GM18508 (cell line): ENCODE results near the gene KRIT1.
"Not testable (repeated sequence)": the region's sequence is repeated elsewhere in the genome, so short reads cannot be mapped to it uniquely, and the experiment has no call there.

Experiments
- ATAC-seq: cut with Tn5 transposase; IDR thresholded peaks from one replicate; pipeline ENCODE4 v1.9.1; 2021; ENCODE audit warnings: moderate number of reproducible peaks; ENCODE audit not compliant: insufficient read depth, unreplicated experiment

Gene KRIT1

GRCh38 chr7:92251181-92251580 is 5.5 kb upstream of the KRIT1 start:
- ATAC-seq, result no peak

GRCh38 chr7:92250603-92251002 is 4.9 kb upstream of the KRIT1 start:
- no peak for ATAC-seq

DNA sequence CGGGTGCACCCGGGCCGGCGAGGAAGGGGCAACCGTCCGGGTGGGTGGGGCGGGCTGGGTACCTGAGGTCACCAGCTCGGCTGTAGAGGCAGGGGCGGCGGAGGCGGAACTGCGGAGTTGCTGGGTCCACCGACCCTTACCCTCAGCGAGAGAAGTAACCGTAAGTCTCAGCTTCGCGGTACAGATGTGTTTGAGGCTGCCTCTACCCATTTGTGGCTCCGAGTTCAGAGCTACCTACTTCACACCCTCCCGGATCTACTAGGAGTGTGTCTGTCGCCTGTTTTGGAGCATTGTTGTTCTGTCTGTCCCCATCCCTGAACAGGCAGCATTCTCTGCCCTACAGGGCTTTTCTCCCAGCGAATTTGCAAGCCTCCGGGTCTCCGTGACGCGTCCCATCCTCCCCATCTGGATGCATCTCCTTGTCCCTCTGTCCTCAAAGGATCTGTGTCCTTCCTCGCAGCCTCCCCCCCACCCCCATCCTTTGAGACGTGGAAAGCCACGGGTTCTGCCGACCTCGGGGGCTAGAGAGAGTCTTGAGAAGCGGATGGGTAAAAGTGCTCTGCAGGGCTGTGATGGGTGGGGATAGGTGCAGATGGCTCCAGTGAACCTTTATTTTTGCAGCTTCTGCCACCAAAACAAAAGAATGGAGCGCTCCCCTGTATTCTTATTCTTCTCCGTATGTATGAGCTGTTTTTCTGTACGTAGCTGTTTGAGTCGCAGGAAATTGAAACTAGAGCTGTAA is 817 bp upstream of the KRIT1 start:
- peak; percentile 16 for ATAC-seq

- no peak for ATAC-seq
Observed at GRCh38 chr7:92244808-92245486, 767 bp downstream of the KRIT1 start.

DNA sequence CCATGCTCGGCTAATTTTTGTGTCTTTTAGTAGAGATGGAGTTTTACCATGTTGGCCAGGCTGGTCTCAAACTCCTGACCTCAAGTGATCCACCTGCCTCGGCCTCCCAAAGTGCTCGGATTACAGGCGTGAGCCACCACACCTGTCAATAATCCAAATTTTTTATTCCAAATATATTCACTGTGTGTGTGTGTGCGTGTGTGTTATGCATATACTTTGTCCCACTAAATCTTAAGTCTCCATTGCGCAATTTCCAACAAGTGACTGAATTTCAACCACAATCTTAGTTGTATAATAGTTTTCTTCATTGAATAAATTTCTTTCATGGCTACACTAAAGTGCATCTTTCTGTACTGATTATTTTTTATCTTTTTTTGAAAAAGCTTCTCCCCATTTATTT is 2.7 kb downstream of the KRIT1 start:
- ATAC-seq, result no peak

- no peak for ATAC-seq
Observed at GRCh38 chr7:92230547-92230946, 15.2 kb downstream of the KRIT1 start.

GRCh38 chr7:92228742-92229141 is 17.0 kb downstream of the KRIT1 start:
- ATAC-seq, result no peak

DNA sequence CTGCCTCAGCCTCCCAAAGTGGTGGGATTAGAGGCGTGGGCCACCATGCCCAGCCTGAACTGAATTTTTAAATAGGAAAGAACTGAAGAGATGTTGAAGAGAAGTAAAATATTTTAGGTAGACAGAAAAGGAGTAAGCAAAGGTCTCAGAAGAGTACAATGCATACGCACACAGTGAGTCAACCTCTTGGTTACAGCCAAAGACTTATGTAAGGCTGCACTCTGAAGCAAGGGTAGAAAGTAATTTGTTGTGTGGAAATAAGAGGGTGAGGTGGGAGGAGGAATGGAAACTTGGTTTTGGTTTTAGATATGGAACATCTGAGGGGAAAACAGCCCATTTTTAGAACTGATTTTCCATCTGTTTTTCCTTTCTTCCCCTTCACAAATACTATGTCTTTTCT is 17.6 kb downstream of the KRIT1 start:
- ATAC-seq, result no peak

DNA sequence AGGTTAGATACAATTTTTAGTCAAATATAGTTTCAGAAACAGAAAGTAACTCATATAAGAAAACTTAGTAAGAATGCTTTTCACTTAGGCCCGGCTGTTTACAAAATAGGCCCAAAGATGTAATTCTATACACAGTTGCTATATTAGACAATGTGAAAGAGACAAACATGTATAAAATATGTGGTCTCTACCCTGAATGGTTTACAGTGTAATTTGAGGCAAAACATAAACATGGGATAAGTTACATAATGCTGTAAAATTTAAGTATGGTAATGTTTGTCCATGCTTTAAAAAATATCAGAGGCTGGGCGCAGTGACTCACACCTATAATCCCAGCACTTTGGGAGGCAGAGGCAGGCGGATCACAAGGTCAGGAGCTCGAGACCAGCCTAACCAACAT is 18.7 kb downstream of the KRIT1 start:
- ATAC-seq, result no peak

DNA sequence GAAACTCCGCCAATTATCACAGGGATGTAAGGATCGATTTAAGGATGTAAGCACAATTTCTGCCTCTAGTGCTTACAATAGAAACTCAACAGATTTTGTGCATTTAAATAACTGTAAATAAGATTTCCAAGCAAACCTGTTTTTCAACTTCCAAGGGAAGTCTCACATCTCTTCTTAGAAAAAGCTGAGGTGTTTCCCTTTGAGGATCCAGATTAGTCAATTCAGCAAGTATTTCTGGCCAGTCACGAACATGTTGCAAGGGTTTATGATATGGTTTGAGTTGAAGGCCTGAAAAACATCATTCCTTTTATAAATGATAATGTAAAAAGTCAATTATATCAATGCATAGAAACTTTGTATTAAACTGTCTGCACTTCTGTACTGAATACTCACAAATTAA is 23.9 kb downstream of the KRIT1 start:
- no peak for ATAC-seq

GRCh38 chr7:92206672-92207071 is 39.0 kb downstream of the KRIT1 start:
- ATAC-seq, result no peak

- no peak for ATAC-seq
Observed at GRCh38 chr7:92205987-92206386, 39.7 kb downstream of the KRIT1 start.

DNA sequence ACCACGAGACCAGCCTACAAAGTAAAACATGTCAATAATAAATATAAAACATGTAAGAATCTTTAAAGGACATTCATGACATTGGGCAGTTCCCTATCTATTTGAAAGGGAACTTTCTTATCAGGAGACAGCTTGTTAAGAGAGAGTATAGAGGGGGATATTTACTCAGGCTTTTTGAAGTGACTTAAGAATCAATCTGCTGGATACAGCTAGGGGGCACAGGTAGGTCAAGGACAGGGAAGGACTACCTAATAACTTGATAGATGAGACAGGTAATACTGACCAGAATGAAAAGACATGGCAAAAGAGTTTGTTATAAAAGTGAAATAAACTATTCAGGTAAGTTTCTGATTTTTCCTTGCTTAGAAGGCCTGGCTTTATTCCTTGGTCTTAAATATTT is 44.9 kb downstream of the KRIT1 start:
- ATAC-seq, result no peak

DNA sequence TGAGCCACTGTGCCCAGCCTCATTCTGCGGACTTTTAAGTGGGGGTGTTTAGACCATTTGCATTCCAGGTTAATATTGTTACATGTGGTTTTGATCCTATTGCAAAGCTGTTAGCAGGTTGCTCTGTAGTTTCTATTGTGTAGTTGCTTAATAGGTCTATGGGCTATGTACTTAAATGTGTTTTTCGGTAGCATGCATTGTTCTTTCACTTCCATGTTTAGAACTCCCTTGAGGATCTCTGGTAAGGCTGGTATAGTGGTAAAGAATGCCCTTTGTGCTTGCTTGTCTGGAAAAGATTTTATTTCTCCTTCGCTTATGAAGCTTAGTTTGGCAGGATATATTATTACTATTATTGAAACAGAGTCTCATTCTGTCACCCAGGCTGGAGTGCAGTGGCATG is 53.4 kb downstream of the KRIT1 start:
- ATAC-seq, result no peak

DNA sequence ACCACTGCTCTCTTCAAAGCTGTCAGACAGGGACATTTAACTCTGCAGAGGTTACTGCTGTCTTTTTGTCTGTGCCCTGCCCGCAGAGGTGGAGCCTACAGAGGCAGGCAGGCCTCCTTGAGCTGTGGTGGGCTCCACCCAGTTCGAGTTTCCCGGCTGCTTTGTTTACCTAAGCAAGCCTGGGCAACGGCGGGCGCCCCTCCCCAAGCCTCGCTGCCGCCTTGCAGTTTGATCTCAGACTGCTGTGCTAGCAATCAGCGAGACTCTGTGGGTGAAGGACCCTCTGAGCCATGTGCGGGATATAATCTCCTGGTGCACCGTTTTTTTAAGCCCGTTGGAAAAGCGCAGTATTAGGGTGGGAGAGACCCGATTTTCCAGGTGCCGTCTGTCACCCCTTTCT is 56.5 kb downstream of the KRIT1 start:
- not testable (repeated sequence) for ATAC-seq

GRCh38 chr7:92184294-92184693 is 61.4 kb downstream of the KRIT1 start:
- ATAC-seq, result not testable (repeated sequence)

GRCh38 chr7:92178928-92179924 is 66.5 kb downstream of the KRIT1 start, which contains the start of gene LRRD1:
Gene LRRD1 (minus strand): TSS chr7:92179142. CDS start chr7:92165202, 13,940 bp downstream.
- peak; percentile 86 for ATAC-seq

DNA sequence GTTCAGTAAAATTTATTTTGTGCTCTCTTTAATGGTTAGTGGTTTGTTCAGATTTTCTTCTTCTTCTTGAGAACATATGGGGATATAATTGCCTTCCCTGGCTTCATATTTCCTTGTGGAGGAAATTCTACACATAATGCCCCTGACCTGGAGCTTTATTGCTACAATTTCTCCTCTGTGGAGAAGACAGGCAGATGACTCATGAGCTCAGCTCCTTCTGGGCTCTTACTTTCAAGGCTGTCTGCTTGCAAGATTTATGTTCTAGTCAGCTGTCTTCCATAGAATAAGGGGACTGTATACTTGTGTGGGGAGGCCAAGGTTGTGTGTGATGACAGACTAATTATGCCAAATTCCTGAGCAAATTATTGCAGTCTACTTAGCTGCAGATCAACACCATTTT is 68.4 kb downstream of the KRIT1 start:
- no peak for ATAC-seq

- not testable (repeated sequence) for ATAC-seq
Observed at GRCh38 chr7:92169529-92169928, 76.2 kb downstream of the KRIT1 start.

DNA sequence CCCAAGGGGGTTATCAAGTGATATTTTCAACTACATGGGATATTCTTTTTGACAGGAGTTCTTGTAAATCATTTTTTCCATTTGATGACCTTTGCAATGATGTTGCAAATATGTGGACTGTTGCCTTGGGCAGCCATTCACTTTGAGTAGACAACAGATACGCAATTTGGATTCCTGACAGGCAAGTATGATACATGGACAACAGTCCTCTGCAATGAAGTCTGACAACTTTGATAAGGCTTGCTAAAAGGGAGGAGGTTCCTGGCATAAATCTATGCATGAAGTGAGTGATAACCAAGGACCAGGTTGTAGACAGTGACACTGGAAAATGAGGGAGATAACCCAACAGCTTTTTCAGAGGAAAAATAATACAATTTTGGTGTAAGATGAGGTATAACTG is 84.4 kb downstream of the KRIT1 start:
- no peak for ATAC-seq
